Measurements from ENCODE around the gene KIFAP3. TPM values are rescaled to one million over a fixed set of nuclear protein-coding genes. Genes with fewer than 3 reads are reported as not detected.

Gene KIFAP3
- total RNA-seq, 1 experiment from 2014 or later: 3.8 TPM

- H3K23me2 ChIP-seq (ENCODE audit: insufficient read length, low read depth, low read length, poor library complexity, severe bottlenecking): no peaks in the 10 kb centered on the region
These were observed 165.0 kb downstream of the KIFAP3 start for GRCh38 chr1:169909499-169909898.

More at GRCh38 chr1:169909499-169909898, 165.0 kb downstream of the KIFAP3 start:
- H4K8ac ChIP-seq (replicated peaks; ENCODE audit: insufficient read length, low read depth, low read length): no peak overlapping the region
- H2AFZ ChIP-seq (ENCODE audit: low read length): no peak overlapping the region
- H4K20me1 ChIP-seq (ENCODE audit: control insufficient read depth, insufficient read depth, insufficient read length): no peaks in the 10 kb centered on the region
- Mint-ChIP-seq H3K9me3 (peaks cover 0 to 2% of the 10 kb centered on the region in 2 experiments; a peak in 2 of 5 replicates), H3K36me3 (ENCODE audit: insufficient read depth in 1 of 3, low read depth in 3 of 3) (no peaks in the 10 kb centered on the region), H3K27ac (0 out of 7 replicates have a peak overlapping the region, but pooled peaks of 1 of the 3 experiments have one; percentile 14), H3K4me1 (no peaks in the 10 kb centered on the region), H3K27me3 (ENCODE audit: low read depth) (peaks cover 1% of the 10 kb centered on the region; the same call in 1 of the 2 replicates), H3K4me3 (no peak overlapping the region)
- no peak overlapping the region for H3K4ac ChIP-seq (ENCODE audit: low read depth, low read length)
- no peak for DNase-seq
- no peak overlapping the region for H4K91ac ChIP-seq (ENCODE audit: insufficient read length, low read depth, low read length)
- H2AK5ac ChIP-seq (ENCODE audit: insufficient read length, low read length): no peak overlapping the region
- no peak overlapping the region for H3K9ac ChIP-seq (ENCODE audit: extremely low read depth, insufficient read length, low read length)
- H3K79me1 ChIP-seq (ENCODE audit: insufficient read depth, low read depth, low read length, poor library complexity, severe bottlenecking): no peaks in the 10 kb centered on the region
- H2BK12ac ChIP-seq (ENCODE audit: insufficient read length, low read depth, low read length): no peak overlapping the region
- no peak overlapping the region for H3K56ac ChIP-seq (ENCODE audit: insufficient read length, low read depth, low read length)
- H4K5ac ChIP-seq (ENCODE audit: insufficient read length, low read depth, low read length): no peak overlapping the region
- H3K23ac ChIP-seq (ENCODE audit: insufficient read length, low read depth, low read length): no peak overlapping the region
- no peak overlapping the region for H3K14ac ChIP-seq (ENCODE audit: insufficient read depth, low read length)
- no peak overlapping the region for H2BK120ac ChIP-seq (ENCODE audit: low read depth, low read length, poor library complexity, severe bottlenecking)
- H2BK5ac ChIP-seq (ENCODE audit: insufficient read length, low read length): no peak overlapping the region
- no peaks in the 10 kb centered on the region for H3K9me3 ChIP-seq (ENCODE audit: control insufficient read depth, low read depth, low read length)
- H3T11ph ChIP-seq (ENCODE audit: low read length): no peak overlapping the region
- no peaks in the 10 kb centered on the region for H3K79me2 ChIP-seq (ENCODE audit: insufficient read depth, low read length)
- no peak overlapping the region for H2BK20ac ChIP-seq (ENCODE audit: low read depth, low read length, poor library complexity, severe bottlenecking)
- H3K27ac ChIP-seq (ENCODE audit: insufficient read length, low read depth, low read length): no peak overlapping the region
- H3K18ac ChIP-seq (ENCODE audit: insufficient read length, low read depth, low read length): no peak overlapping the region
- no peak for TF ChIP-seq CTCF (conservative IDR thresholded peaks at IDR 0.05)
- H2BK15ac ChIP-seq (ENCODE audit: low read depth, low read length): no peak overlapping the region
- WGBS (ENCODE audit: extremely low coverage, insufficient read length, low lambda C conversion rate): no CpG with 5 or more reads among the region's 16 CpGs
- no peaks in the 10 kb centered on the region for H3K27me3 ChIP-seq (ENCODE audit: insufficient read depth, low read length)
- no peak overlapping the region for H3K4me2 ChIP-seq (ENCODE audit: insufficient read depth, insufficient read length, low read length)
- no peaks in the 10 kb centered on the region for H3K4me1 ChIP-seq (ENCODE audit: insufficient read depth, low read length)

All from H9 (cell line).